ENCODE measurements around the gene CELF4. TPM values are rescaled to one million over a fixed set of nuclear protein-coding genes. Genes with fewer than 3 reads are reported as not detected.

The CELF4 gene
- total and polyA plus RNA-seq, 5 donors from 2014 or later: 0.08 to 0.30 (median 0.08) TPM; not detected in 2

GRCh38 chr18:37571266-37571665, 5.7 kb upstream of the CELF4 start:
- Histone ChIP-seq H3K27ac (ENCODE audit: insufficient read depth, low read length, poor library complexity, severe bottlenecking) (no peak overlapping the region), H3K27me3 (ENCODE audit: control insufficient read depth, insufficient read depth, low read length) (peaks cover 13% of the 10 kb centered on the region), H3K36me3 (ENCODE audit: control insufficient read depth, insufficient read depth, low read length) (no peaks in the 10 kb centered on the region), H3K4me1 (ENCODE audit: control insufficient read depth, insufficient read depth, low read length, poor library complexity, severe bottlenecking) (peaks cover 15% of the 10 kb centered on the region), H3K9me3 (ENCODE audit: control insufficient read depth in 2 of 2, low read length in 2 of 2) (no peaks in the 10 kb centered on the region), H3K4me3 (ENCODE audit: low read depth, low read length) (no peak overlapping the region)
- DNase-seq: no peak
- peaks cover 4% of the 10 kb centered on the region for H3K36me3 Mint-ChIP-seq
- H3K4me1 Mint-ChIP-seq: peaks cover 0 to 15% (median 6%) of the 10 kb centered on the region in 4 donors
- ATAC-seq (ENCODE audit: low read depth in 2 of 2): no peak
- H3K9me3 Mint-ChIP-seq: peaks cover 0 to 1% (median 0%) of the 10 kb centered on the region in 7 donors
- no peak overlapping the region for H3K27ac Mint-ChIP-seq
- peaks cover 42% of the 10 kb centered on the region for H3K27me3 Mint-ChIP-seq
- no peak overlapping the region for H3K4me3 Mint-ChIP-seq

DNA sequence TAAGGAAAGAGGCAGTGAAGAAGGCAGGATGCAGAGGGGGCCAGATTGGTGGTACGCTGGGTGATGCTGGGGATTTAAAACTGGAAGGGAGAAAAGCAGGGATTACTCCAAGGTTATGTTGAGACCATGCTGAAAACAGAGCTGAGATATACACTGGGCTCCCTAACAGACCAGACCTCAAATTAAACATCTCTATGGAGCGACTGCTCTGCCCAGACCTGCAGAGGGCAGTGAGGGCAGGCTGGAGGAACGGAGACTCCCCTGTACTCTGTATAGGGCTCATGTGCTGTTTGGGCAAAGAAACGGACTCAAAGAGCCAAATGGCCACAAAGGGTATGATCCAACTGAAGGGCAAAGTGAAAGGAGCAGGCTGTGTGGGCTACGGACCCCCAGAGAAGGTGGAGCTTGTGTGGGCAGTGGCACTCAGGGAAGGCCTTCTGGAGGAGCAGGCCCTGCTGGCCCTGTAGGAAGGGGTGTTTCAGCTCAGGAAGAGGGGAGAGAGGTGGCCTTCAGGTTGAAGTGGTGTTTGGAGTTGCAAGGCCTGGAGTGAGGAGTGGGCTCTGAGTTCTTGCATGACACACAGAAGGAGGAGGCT, 4.8 kb upstream of the CELF4 start:
- H3K9me3 ChIP-seq (ENCODE audit: control insufficient read depth in 2 of 2, low read length in 2 of 2): no peaks in the 10 kb centered on the region
- peaks cover 0 to 18% (median 6%) of the 10 kb centered on the region in 4 donors for H3K4me1 Mint-ChIP-seq
- H3K4me1 ChIP-seq (ENCODE audit: control insufficient read depth, insufficient read depth, low read length, poor library complexity, severe bottlenecking): peaks cover 15% of the 10 kb centered on the region
- ATAC-seq (ENCODE audit: low read depth in 2 of 2): no peak
- no peak overlapping the region for H3K27ac Mint-ChIP-seq
- no peak overlapping the region for H3K4me3 ChIP-seq (ENCODE audit: low read depth, low read length)
- peaks cover 7% of the 10 kb centered on the region for H3K36me3 Mint-ChIP-seq
- DNase-seq: no peak
- no peaks in the 10 kb centered on the region for H3K36me3 ChIP-seq (ENCODE audit: control insufficient read depth, insufficient read depth, low read length)
- peaks cover 13% of the 10 kb centered on the region for H3K27me3 ChIP-seq (ENCODE audit: control insufficient read depth, insufficient read depth, low read length)
- H3K27ac ChIP-seq (ENCODE audit: insufficient read depth, low read length, poor library complexity, severe bottlenecking): no peak overlapping the region
- peaks cover 48% of the 10 kb centered on the region for H3K27me3 Mint-ChIP-seq
- peaks cover 0 to 3% (median 0%) of the 10 kb centered on the region in 7 donors for H3K9me3 Mint-ChIP-seq
- H3K4me3 Mint-ChIP-seq: no peak overlapping the region

- no peak overlapping the region for H3K27ac Mint-ChIP-seq
- H3K36me3 Mint-ChIP-seq: peaks cover 8% of the 10 kb centered on the region
- no peak overlapping the region for H3K4me3 Mint-ChIP-seq
- peaks cover 17% of the 10 kb centered on the region for H3K27me3 ChIP-seq (ENCODE audit: control insufficient read depth, insufficient read depth, low read length)
- H3K4me1 ChIP-seq (ENCODE audit: control insufficient read depth, insufficient read depth, low read length, poor library complexity, severe bottlenecking): peaks cover 15% of the 10 kb centered on the region
- H3K9me3 Mint-ChIP-seq: peaks cover 0 to 7% (median 0%) of the 10 kb centered on the region in 7 donors
- peaks cover 61% of the 10 kb centered on the region for H3K27me3 Mint-ChIP-seq
- no peak for DNase-seq
- ATAC-seq (ENCODE audit: low read depth in 2 of 2): no peak
- H3K27ac ChIP-seq (ENCODE audit: insufficient read depth, low read length, poor library complexity, severe bottlenecking): no peak overlapping the region
- no peak overlapping the region for H3K4me3 ChIP-seq (ENCODE audit: low read depth, low read length)
- H3K9me3 ChIP-seq (ENCODE audit: control insufficient read depth in 2 of 2, low read length in 2 of 2): no peaks in the 10 kb centered on the region
- H3K36me3 ChIP-seq (ENCODE audit: control insufficient read depth, insufficient read depth, low read length): no peaks in the 10 kb centered on the region
- H3K4me1 Mint-ChIP-seq: peaks cover 0 to 23% (median 6%) of the 10 kb centered on the region in 4 donors
These were observed 3.1 kb upstream of the CELF4 start for GRCh38 chr18:37568671-37569070.

- Histone ChIP-seq H3K27ac (ENCODE audit: insufficient read depth, low read length, poor library complexity, severe bottlenecking) (no peak overlapping the region), H3K4me3 (ENCODE audit: low read depth, low read length) (no peak overlapping the region), H3K9me3 (ENCODE audit: control insufficient read depth in 2 of 2, low read length in 2 of 2) (no peaks in the 10 kb centered on the region), H3K27me3 (ENCODE audit: control insufficient read depth, insufficient read depth, low read length) (peaks cover 17% of the 10 kb centered on the region), H3K4me1 (ENCODE audit: control insufficient read depth, insufficient read depth, low read length, poor library complexity, severe bottlenecking) (peaks cover 15% of the 10 kb centered on the region), H3K36me3 (ENCODE audit: control insufficient read depth, insufficient read depth, low read length) (no peaks in the 10 kb centered on the region)
- Mint-ChIP-seq H3K4me1 (peaks cover 0 to 23% (median 6%) of the 10 kb centered on the region in 4 donors), H3K4me3 (peak overlapping the region in 3 of 4 donors; percentile 5 to 69 (median 67)), H3K27me3 (peaks cover 62% of the 10 kb centered on the region), H3K36me3 (peaks cover 8% of the 10 kb centered on the region), H3K27ac (no peak overlapping the region), H3K9me3 (peaks cover 0 to 7% (median 0%) of the 10 kb centered on the region in 7 donors)
- no peak for DNase-seq
- ATAC-seq (ENCODE audit: low read depth in 2 of 2): no peak
These were observed 2.4 kb upstream of the CELF4 start for GRCh38 chr18:37567994-37568359.

GRCh38 chr18:37567061-37567993, 1.7 kb upstream of the CELF4 start:
- ATAC-seq (ENCODE audit: low read depth in 2 of 2): no peak
- H3K27ac Mint-ChIP-seq: no peak overlapping the region
- H3K27me3 Mint-ChIP-seq: peaks cover 66% of the 10 kb centered on the region
- no peaks in the 10 kb centered on the region for H3K9me3 ChIP-seq (ENCODE audit: control insufficient read depth in 2 of 2, low read length in 2 of 2)
- H3K9me3 Mint-ChIP-seq: peaks cover 0 to 7% (median 0%) of the 10 kb centered on the region in 7 donors
- peak overlapping the region in 3 of 4 donors; percentile 5 to 69 (median 67) for H3K4me3 Mint-ChIP-seq
- no peak overlapping the region for H3K27ac ChIP-seq (ENCODE audit: insufficient read depth, low read length, poor library complexity, severe bottlenecking)
- peaks cover 17% of the 10 kb centered on the region for H3K27me3 ChIP-seq (ENCODE audit: control insufficient read depth, insufficient read depth, low read length)
- no peak overlapping the region for H3K4me3 ChIP-seq (ENCODE audit: low read depth, low read length)
- H3K36me3 Mint-ChIP-seq: peaks cover 8% of the 10 kb centered on the region
- H3K4me1 ChIP-seq (ENCODE audit: control insufficient read depth, insufficient read depth, low read length, poor library complexity, severe bottlenecking): peaks cover 15% of the 10 kb centered on the region
- H3K4me1 Mint-ChIP-seq: peaks cover 0 to 23% (median 6%) of the 10 kb centered on the region in 4 donors
- no peaks in the 10 kb centered on the region for H3K36me3 ChIP-seq (ENCODE audit: control insufficient read depth, insufficient read depth, low read length)
- DNase-seq: no peak

GRCh38 chr18:37566479-37567060, 972 bp upstream of the CELF4 start:
- no peak overlapping the region for H3K27ac ChIP-seq (ENCODE audit: insufficient read depth, low read length, poor library complexity, severe bottlenecking)
- Mint-ChIP-seq H3K4me1 (peaks cover 0 to 23% (median 6%) of the 10 kb centered on the region in 4 donors), H3K27me3 (peaks cover 72% of the 10 kb centered on the region), H3K36me3 (peaks cover 8% of the 10 kb centered on the region), H3K27ac (no peak overlapping the region), H3K4me3 (peak overlapping the region in 2 of 4 donors; percentile 48 to 59), H3K9me3 (peaks cover 0 to 7% (median 0%) of the 10 kb centered on the region in 7 donors)
- H3K27me3 ChIP-seq (ENCODE audit: control insufficient read depth, insufficient read depth, low read length): peaks cover 17% of the 10 kb centered on the region
- H3K9me3 ChIP-seq (ENCODE audit: control insufficient read depth in 2 of 2, low read length in 2 of 2): no peaks in the 10 kb centered on the region
- no peak for DNase-seq
- H3K36me3 ChIP-seq (ENCODE audit: control insufficient read depth, insufficient read depth, low read length): no peaks in the 10 kb centered on the region
- no peak for ATAC-seq (ENCODE audit: low read depth in 2 of 2)
- H3K4me1 ChIP-seq (ENCODE audit: control insufficient read depth, insufficient read depth, low read length, poor library complexity, severe bottlenecking): peaks cover 15% of the 10 kb centered on the region
- H3K4me3 ChIP-seq (ENCODE audit: low read depth, low read length): no peak overlapping the region

- no peak for ATAC-seq (ENCODE audit: low read depth in 2 of 2)
- DNase-seq: no peak
- Mint-ChIP-seq H3K27ac (no peak overlapping the region), H3K9me3 (peaks cover 0 to 7% (median 0%) of the 10 kb centered on the region in 7 donors), H3K27me3 (peaks cover 72% of the 10 kb centered on the region), H3K4me1 (peaks cover 0 to 23% (median 6%) of the 10 kb centered on the region in 4 donors), H3K36me3 (peaks cover 8% of the 10 kb centered on the region), H3K4me3 (no peak overlapping the region)
- Histone ChIP-seq H3K9me3 (ENCODE audit: control insufficient read depth in 2 of 2, low read length in 2 of 2) (no peaks in the 10 kb centered on the region), H3K27me3 (ENCODE audit: control insufficient read depth, insufficient read depth, low read length) (peaks cover 17% of the 10 kb centered on the region), H3K4me1 (ENCODE audit: control insufficient read depth, insufficient read depth, low read length, poor library complexity, severe bottlenecking) (peaks cover 15% of the 10 kb centered on the region), H3K4me3 (ENCODE audit: low read depth, low read length) (no peak overlapping the region), H3K36me3 (ENCODE audit: control insufficient read depth, insufficient read depth, low read length) (no peaks in the 10 kb centered on the region), H3K27ac (ENCODE audit: insufficient read depth, low read length, poor library complexity, severe bottlenecking) (no peak overlapping the region)
These were observed 430 bp upstream of the CELF4 start for GRCh38 chr18:37565977-37566478.
